HG02943 (cell line): ENCODE measurements around the gene FN3K.
"Not testable (repeated sequence)": the region's sequence is repeated elsewhere in the genome, so short reads cannot be mapped to it uniquely, and the experiment has no call there.

Source experiments
- ATAC-seq: cut with Tn5 transposase; IDR thresholded peaks from one replicate; pipeline ENCODE4 v1.9.1; 2021; ENCODE audit warnings: mild to moderate bottlenecking, low read depth, moderate library complexity; ENCODE audit not compliant: unreplicated experiment

FN3K gene

DNA sequence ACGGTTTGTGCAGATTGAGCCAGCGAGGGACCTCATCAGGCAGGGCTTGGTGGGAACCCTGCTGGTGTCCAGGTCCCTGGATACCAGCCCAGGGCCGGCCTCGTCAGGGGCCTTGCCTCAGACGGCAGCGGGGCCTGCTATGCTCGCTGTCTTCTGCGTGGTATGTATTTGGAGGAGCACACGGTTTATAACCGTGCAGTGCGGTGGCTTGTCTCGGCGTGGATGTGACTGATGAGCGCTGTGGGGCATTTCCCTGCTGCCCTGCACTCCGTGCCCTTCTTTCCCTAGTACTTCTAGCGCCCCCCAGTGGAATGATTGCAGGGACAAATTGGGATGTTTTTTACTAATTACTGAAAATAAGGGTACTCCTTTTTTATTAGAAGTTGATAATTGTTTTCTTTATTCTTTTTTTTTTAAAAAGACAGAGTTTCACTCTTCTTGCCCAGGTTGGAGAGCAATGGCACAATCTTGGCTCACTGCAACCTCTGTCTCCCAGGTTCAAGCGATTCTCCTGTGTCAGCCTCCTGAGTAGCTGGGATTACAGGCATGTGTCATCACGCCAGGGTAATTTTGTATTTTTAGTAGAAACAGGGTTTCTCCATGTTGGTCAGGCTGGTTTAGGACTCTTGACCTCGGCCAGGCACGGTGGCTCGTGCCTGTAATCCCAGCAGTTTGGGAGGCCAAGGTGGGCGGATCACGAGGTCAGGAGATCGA, 31.8 kb downstream of the FN3K start:
- no peak for ATAC-seq

DNA sequence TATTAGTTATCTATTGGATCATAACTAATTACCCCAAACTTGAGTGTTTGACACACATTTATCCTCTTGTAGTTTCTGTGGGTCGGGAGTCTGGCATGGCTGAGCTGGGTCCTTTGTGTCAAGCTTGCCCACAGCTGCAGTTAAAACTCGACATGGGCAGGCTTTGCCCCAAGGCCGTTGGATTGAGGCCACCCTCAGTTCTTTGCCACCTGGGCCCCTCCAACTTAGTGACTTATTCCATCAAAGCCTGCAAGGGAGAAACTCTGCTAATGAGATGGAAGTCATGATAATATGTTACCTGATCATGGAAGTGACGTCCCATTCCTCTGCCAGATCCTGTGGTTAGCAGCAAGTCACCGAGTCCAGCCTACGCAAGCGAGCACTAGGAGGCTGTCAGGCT, 33.6 kb downstream of the FN3K start:
- ATAC-seq, result no peak

DNA sequence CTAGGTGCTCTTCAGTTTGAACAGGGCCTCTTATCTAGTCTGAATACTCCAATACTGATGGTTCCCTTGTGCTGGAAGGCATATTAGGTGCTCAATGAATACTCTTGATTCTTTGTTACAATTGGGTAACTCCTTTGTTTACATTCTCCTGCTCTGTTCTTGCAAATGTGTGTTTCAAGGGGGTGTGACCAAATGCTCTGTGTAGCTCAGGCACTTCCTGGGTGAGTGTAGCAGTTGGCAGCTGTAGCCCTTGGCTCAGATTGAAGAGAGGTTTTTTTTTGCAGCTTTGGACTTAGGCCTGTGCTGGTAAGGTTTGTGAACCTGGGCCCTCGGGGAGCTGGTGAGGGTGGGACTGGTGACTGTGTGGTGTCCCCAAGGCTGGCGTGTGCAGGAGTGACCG, 36.6 kb downstream of the FN3K start:
- no peak for ATAC-seq

DNA sequence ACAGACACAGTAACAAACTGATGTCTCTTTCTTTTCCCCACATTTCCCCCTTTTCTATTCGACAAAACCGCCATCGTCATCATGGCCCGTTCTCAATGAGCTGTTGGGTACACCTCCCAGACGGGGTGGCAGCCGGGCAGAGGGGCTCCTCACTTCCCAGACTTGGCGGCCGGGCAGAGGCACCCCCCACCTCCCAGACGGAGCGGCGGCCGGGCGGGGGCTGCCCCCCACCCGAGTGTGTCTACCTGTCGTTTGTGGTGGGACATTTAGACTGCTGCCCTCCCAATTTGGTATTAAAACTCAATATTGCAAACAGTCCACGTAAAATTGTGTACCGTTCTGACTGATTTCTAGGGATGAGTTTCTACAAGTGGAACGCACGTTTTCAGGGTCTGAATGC, 39.0 kb downstream of the FN3K start:
- ATAC-seq, result not testable (repeated sequence)

- ATAC-seq, result no peak
These were observed 39.8 kb downstream of the FN3K start for GRCh38 chr17:82775001-82775823.

- no peak for ATAC-seq
These were observed 41.0 kb downstream of the FN3K start for GRCh38 chr17:82776454-82776853.

- not testable (repeated sequence) for ATAC-seq
These were observed 42.5 kb downstream of the FN3K start for GRCh38 chr17:82777778-82778375.

GRCh38 chr17:82779541-82779940, 44.1 kb downstream of the FN3K start:
- ATAC-seq, result no peak

GRCh38 chr17:82780195-82780594, 44.8 kb downstream of the FN3K start:
- no peak for ATAC-seq

DNA sequence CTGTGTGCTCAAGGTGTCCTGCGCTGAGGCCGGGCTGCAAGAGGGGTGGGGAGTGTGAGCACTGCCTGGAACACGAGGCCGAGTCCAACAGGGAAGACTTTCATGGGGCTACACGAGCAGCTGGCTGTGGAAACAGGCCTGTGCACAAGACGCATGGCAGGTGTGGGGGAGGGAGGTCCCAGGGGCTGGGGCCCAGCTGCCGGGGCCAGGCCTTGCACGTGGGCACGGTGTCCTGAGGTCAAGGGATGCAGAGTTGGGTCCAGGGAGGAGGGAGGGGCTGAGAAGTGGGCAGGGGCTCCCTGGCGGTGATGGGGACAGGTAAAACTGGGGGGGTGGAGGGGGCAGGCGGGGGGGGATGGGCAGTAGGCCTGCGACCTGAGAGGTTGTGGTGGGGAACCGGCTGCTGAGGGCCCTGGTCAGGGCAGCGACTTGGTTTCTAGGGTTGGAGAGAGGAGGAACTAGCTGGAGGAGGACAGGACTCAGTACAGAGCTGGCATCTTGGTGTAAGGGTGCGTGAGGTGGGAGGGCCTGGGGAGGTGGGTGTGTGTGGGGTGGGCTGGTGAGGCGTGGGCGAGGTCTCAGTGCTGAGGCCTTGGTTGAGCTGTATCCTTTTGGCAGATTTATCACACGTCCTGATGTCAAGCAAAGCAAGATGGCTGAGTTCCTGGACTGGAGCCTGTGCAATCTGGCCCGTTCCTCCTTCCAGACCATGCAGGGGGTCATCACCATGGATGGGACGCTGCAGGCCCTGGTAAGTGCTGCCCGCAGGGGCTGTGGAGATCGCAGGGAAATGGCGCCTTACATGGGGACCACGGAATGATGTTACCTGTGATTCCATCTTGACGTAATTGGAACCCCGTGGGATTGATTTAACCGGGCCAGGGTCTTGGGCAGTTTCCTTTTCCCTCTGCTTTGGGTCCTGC, 45.8 kb downstream of the FN3K start:
- no peak for ATAC-seq

DNA sequence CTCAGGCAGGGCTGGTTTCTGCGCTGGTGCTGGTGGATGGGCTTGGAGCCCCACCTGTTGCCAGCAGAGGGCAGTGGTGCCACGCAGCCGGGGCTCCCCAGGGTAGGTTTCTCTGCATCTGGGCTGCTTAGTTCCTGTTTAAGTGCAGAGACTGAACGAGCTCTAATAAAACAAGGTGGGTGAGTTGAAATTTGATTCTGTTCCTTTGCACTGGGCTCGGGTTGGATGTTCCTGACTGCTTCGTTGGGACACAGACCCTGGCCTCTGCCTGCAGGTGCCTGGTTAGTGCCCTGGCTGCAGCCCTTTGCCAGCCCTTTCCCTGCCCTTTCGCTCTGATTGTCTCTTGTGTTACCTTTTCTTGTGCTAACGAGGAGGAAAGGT, 46.5 kb downstream of the FN3K start:
- ATAC-seq, result no peak

- ATAC-seq, result no peak
These were observed 47.3 kb downstream of the FN3K start for GRCh38 chr17:82782657-82783207.

DNA sequence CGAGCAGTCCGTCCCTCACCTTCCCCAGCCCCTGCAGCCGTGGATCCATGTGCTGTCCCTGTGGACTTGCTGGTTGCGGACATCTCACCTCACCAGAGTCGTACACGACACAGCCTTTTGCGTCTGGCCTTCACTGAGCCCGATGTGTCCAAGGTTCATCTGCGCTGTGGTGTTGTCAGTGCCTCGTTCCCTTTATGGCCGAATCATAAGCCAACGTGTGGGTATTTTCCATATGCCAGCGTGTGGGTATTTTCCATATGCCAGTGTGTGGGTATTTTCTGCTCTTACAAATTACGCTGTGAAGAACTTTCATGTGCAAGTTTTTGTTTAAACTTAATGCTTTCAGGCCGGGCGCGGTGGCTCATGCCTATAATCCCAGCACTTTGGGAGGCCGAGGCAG, 48.1 kb downstream of the FN3K start:
- no peak for ATAC-seq

GRCh38 chr17:82785581-82785980, 50.2 kb downstream of the FN3K start:
- not testable (repeated sequence) for ATAC-seq

DNA sequence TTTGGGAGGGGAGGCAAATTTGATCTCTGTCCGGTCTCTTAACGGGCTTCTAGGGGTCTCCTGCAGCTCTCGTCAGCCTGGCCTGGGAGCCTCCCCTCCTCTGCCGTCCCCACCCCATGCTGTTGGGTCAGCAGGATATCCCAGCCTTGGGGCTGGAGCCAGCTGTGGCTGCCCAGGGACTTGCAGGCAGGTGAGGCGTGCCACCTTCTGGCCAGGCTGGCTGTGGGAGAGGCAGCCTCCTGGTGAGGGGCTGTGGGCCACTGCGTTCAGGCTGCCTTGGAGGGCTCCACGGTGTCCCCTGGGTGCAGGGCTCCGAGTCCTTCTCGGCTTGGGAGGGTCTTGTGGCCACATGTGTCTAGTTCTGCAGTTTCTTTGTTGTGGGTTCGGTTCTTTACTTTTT, 51.0 kb downstream of the FN3K start:
- no peak for ATAC-seq

DNA sequence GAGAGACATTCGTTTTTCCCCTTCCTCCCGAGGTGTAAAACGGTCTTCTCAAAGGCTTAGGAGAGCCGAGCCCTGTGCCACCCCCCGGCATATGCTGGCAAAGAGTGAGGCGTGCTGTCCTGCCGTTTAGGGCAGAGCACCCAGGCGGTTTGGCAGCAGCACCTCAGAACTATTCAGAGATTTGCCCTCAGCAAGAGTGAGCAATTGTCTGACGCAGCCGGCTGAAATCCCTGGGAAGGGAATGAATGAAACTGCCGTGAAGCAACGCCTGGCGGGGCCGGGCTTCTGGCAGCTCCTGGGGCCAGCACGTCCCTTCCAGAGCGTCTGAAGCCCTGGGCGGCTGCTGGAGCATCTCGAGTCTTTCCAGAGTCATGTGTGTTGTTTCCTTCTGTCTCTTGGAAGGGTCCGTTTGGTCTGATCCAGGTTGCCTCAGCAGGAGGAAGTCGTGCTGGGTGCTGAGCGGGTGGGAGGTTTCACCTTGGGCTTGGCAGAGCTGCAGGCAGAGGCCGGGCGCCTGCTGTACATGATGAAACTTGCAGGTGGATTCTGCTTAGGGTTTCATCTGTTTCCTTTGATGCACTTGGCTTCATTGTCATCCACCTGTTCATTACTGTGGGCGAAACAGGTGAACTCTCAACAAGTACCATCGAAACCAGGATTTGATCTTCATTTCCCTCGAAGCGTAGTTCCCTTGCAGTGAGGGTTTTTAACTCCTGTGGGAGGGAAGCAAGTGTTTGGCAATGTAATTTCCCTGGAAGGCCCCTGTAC, 51.9 kb downstream of the FN3K start:
- ATAC-seq, result no peak

- no peak for ATAC-seq
These were observed 53.0 kb downstream of the FN3K start for GRCh38 chr17:82788206-82789001.

DNA sequence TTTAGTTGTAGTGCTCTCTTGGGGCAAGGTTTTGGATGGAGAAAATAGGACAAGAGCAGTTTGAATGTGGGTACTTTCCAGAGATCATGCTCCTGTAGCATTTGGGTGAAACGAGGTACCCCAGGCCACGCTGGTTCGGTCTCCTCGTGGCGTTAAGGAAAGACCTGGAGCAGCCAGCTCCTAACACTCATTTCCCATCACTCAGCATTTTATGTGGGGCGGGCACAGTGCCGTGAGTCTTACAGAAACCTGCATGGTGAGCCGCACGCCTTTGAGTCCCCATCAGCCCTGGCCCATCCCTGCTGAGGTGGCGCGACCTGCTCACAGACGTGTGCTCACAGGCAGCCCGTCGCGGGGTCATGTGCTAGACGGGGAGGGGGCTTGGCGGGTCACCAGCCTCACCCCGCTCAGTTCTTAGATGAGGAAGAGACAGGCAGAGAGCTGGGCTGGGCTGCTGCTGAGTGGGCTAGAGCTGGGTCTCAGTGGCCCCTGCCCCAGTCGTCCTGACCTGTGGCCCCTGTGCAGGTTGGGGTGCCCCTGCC, 53.7 kb downstream of the FN3K start:
- ATAC-seq, result no peak
